ENCODE measurements around the gene RHD.

DNA sequence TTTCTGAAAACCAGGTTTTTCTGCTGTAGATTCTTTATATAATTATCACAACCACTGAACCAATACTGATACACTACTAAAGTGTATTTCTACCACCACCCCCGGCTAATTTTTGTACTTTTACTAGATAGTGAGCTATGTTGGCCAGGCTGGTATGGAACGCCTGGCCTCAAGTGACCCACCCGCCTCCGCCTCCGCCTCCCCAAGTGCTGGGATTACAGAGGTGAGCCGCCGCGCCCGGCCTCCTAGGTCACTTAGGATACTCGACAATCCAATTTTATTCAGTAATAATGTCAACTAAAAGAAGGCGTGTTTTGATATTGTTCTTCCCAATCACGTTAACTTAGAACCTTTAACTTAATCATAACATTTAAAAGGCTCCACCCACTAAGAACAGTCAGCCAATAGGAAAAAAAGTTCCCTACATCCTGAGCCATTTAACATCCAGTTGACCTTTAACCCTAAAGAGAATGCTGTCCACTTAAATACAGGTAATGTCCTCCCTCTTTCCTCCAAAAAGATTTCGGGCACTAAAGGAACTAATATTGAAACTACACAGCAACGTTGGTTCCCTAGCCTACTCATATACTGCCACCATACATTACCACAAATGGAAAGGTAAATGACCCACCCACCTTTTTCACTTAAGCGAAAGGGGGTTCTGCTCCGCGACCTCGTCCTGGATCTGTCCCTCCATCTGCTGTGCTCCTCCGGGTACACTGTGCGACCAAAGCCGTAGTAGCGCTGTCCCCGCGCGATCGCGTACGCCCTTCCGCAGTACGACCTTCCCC is 26.3 kb upstream of the RHD start:
- TF ChIP-seq, protein P1, sequence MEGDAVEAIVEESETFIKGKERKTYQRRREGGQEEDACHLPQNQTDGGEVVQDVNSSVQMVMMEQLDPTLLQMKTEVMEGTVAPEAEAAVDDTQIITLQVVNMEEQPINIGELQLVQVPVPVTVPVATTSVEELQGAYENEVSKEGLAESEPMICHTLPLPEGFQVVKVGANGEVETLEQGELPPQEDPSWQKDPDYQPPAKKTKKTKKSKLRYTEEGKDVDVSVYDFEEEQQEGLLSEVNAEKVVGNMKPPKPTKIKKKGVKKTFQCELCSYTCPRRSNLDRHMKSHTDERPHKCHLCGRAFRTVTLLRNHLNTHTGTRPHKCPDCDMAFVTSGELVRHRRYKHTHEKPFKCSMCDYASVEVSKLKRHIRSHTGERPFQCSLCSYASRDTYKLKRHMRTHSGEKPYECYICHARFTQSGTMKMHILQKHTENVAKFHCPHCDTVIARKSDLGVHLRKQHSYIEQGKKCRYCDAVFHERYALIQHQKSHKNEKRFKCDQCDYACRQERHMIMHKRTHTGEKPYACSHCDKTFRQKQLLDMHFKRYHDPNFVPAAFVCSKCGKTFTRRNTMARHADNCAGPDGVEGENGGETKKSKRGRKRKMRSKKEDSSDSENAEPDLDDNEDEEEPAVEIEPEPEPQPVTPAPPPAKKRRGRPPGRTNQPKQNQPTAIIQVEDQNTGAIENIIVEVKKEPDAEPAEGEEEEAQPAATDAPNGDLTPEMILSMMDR (IDR thresholded peaks at IDR 0.05 in 4 of 5, conservative IDR thresholded peaks at IDR 0.05 in 1 of 5) = no peak
- no peak for TF ChIP-seq POLR2A (IDR thresholded peaks at IDR 0.05)

All from gastrocnemius medialis (tissue), 4 donors.